ENCODE results near the gene TMEM191C.
"Not testable (repeated sequence)": the region's sequence is repeated elsewhere in the genome, so short reads cannot be mapped to it uniquely, and the experiment has no call there.

Gene TMEM191C

DNA sequence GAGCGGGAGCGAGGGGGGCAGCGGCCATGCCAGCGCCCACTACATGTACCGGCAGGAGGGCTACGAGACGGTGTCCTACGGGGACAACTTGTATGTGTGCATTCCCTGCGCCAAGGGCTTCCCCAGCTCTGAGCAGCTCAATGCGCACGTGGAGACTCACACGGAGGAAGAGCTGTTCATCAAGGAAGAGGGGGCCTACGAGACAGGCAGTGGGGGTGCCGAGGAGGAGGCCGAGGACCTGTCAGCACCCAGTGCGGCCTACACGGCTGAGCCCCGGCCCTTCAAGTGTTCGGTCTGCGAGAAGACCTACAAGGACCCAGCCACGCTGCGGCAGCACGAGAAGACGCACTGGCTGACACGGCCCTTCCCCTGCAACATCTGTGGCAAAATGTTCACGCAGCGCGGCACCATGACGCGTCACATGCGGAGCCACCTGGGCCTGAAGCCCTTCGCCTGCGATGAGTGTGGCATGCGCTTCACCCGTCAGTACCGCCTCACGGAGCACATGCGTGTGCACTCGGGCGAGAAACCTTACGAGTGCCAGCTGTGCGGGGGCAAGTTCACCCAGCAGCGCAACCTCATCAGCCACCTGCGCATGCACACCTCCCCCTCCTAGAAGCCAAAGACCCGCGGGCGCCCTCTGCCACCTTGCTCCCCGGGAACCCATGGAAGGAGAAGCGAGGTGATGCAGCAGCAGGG lies 20.9 kb upstream of the TMEM191C start:
- no peak for DNase-seq

DNA sequence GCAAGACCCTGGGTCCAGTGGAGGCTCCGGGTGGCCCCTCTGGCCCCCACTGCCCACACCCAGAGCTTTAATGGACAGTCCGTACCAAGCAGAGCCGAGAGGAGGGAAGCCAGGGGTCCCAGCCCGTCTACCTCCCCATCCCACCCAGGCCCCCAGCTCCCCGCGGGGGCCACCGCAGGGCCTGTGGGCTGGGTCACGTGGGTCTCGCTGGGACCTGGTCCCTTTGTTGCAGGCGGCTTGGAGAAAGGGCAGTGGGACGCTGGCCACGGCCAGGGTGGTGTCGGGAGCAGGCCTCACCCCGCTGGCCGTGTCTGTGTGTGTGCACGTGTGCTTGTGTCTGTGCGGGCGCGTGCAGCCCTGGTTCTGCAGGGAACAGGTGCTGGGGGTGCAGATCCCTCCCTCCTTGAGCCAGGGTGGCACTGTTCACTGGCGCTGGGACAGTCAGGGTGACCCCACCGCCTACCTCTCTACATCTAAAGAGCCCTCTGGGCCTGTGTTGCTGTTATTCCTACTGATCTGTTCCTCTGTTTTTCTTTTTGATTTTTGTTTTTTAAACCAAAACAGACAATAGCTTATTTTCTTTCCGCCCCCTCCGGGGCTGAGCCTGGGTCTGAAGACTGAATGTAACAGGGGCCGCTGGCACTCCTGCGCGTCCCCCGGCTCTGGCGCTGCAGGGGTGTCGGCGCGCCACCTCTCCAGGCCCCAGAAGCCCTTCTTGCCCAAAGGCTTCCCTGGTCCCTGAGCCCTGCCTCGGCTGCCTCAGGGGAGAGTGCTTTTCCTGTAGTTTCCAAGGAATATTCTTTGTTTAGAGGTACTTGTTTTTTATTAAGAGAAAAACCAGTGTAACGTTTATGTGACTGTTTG lies 20.1 kb upstream of the TMEM191C start:
- no peak for DNase-seq

DNA sequence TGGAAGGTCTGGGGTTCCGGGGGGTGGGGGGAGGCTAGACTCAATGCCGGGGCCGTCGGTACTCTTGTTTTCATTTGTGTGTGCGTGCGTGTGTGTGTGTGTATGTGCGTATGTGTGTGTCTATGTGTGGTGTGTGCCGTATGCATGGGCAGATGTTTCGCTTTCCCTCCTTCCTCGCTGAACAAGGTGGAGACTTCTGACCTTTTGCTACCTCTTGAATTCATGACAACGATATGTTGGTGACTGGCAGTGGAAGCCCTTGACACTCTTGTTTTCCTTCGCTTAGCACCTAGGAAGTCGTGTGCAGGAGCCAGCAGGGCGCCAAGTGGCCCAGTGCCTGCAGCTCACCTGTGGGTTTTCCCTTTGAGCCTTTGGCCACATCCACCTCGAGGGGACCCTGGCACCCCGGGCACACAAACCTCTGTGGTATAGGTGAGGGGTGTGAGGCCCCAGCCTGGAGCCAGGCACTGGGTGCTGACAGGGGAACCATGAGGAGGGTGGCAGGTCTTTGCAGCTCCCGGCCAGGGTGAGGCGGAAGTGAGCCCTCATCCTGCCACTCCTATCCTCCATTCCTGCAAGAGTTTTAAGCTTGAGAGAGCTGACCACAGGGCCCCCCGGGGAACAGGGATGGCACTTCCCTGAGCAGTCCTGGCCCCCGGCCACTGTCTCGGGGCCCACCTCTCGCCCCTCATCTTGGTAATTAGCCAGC lies 19.3 kb upstream of the TMEM191C start:
- DNase-seq = no peak

DNA sequence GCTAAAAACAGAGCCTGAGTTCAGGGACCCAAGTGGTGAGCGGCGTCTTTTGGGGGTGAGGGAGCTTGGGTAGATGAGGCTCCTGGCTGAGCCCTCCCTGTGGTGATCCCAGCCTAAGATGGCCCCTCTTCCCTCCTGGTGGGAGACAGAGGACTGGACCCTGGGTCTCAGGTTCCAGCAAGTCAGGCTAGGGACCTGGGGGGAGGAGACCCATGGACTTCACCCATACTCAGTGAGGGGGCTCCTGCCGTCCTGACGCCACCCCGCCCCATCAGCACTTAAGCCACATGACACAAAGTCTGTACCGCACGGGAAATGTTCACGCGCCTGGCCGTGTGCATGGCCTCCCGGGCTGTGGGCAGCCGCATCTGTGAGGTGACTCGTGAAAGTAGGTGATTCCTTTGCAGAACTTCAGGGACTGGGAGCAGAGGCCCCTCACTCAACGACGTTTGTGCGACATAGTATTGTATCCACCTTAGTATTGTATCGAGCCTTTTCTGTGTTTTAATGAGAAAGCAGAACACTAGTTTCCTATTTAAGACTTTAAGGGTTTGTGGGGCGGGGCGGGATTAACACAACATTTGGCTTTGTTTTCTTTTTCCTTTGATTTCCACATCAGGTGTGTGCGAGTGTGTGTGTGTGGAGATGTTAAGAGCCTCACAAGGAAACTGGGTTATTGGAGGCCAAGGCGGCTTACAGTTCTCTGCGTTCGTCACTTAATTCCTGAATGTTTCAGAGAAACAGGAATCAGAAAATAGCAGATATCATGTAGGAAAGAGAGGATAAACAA lies 18.4 kb upstream of the TMEM191C start:
- no peak for DNase-seq

DNA sequence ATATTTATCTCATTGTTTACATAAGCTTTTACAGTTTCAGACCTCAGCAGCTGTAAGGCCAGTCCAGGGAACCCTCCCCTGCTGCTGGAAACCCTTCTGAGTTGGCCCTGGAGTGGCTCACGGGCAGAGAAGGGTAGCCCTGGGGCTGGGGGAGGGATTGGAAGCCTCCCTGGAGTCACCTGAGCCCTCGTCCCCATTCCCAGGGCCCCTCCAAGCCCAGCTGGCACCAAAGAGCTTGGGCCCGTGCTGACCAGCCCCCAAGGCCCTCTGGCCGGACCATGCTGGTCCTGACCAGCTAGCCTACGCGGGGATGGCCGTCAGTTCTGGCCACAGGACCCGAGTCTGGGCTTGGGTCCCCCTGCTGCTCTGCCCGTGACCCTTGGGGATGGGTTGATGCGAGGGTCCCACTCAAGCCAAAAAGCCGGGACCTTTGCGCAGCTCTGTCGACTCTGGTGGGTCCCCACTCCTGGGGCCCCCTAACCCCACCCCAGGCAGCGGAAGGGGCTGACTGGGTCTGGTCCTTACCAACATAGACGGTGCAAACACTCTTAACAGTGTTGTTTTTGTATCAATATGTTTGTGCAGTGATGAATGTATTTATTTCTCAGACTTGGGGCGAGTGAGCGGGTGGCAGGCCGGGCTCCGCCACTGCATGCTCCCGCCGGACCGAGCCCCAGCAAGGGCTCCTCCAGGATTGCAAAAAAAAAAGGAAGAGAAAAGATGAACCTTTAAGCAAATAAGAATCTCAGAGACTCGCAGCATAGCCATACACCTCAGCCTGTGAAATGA lies 17.5 kb upstream of the TMEM191C start:
- no peak for DNase-seq

DNA sequence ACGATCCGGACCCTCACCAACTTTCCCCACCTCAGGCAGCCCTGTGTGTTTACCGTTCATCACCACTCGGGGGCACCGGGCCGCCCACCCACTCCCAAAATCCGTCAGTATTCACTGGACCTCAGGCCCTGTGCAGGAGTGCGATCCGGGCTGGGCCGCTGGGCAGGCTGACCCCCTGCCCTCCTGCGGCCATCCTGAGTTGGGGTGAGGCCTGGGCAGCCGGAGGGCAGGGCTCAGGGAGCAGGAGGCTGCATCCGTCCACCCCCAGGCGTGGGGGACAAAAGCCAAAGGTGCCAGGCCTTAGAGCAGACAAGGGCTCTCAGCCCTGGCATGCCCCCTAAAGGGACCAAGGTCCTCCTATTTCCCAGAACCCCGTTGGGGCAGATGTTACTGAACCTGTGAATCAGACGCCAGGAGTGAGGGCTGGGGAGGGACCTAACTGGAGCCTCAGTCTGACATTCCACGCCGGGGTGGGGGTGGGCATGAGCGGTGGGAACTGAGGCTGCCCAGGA lies 16.8 kb upstream of the TMEM191C start:
- no peak for DNase-seq

DNA sequence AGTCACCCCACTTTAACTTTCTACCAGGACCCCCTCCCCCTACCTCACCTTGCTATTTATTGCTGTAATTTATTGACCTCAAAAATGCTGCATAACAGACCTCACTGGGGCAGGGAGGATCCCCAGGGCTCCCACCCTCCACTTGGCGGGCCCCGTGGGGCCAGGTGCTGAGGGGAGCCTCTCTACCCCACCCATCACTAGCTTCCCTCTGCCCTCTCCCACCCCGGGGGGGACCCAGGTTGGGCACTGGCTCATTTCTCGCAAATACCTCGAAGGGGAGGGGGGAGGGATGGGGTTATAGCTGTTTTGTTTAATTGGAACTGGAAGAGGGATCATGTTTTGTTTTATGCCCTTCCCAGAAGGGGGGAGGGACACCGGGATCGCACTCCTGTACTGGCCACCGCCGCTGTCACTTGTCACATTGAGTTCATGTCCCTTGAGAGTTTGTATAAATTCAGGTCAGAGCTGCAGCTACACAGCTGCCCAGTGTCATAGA lies 16.3 kb upstream of the TMEM191C start:
- no peak for DNase-seq

DNA sequence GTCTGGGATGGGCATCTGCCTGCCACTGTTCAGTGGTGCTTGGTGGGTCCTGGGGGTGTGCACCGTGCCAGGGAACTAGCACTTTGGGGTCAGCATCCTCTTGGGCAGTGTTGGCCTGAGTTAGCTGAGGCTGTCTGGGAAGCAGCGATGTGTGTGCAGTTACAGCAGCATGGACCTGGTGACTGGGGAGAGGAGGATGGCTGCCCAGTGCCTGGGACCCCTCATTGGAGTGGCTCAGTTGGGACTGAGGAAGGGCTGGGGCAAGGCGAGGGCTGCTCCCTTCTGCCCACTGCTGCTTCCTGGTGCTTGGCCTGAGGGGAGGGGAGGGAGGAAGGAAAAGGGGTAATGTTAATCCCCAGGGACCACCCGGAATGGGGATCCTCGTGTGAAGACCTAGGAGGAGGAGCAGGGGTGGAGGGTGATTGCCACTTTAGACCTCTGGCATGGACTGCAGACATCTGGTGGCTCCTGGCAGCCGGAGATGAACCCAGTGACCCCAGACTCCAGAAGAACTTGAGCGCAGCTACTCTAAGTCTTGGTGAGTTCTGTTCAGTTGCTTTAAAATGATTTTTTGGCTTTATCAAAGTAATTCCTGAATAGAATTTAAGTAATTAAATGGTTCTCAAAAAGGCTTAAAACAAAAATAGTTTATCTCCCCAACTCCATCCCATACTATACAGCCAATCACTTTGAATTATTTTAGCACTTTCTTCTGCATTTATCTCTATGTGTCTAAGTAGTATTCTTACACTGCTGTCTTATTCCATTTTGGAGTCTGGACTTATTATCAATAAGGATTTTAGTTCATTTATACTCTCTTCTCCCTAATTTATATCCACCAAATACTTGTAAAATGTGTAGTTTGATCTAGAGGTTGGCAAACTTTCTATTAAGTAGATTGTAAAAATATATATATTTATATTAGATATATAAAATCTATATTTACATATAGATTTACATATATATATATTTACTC lies 15.4 kb upstream of the TMEM191C start:
- DNase-seq = no peak

DNA sequence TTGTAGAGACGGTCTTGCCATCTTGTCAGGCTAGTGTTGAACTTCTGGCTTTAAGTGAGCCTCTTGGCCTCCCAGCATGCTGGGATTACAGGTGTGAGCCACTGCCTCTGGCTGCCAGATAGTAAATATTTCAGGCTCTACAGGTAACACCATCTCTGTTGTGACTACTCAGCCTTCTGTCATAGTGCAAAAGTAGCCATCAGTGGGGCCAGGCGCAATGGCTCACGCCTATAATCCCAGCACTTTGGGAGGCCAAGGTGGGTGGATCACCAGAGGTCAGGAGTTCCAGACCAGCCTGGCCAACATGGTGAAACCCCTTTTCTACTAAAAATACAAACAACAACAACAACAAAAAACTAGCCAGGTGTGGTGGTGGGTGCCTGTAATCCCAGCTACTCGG lies 14.5 kb upstream of the TMEM191C start:
- DNase-seq = not testable (repeated sequence)

DNA sequence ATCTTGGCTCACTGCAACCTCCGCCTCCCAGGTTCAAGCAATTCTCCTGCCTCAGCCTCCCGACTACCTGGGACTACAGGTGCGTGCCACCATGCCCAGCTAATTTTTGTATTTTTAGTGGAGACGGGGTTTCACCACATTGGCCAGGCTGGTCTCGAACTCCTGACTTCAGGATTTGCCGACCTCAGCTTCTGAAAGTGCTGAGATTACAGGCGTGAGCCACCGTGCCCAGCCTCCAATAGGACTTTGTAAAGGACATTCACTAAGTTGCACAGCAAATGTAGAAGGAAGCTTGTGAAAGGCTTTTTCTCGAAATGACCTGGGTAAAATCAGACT lies 12.2 kb upstream of the TMEM191C start:
- DNase-seq = not testable (repeated sequence)

DNA sequence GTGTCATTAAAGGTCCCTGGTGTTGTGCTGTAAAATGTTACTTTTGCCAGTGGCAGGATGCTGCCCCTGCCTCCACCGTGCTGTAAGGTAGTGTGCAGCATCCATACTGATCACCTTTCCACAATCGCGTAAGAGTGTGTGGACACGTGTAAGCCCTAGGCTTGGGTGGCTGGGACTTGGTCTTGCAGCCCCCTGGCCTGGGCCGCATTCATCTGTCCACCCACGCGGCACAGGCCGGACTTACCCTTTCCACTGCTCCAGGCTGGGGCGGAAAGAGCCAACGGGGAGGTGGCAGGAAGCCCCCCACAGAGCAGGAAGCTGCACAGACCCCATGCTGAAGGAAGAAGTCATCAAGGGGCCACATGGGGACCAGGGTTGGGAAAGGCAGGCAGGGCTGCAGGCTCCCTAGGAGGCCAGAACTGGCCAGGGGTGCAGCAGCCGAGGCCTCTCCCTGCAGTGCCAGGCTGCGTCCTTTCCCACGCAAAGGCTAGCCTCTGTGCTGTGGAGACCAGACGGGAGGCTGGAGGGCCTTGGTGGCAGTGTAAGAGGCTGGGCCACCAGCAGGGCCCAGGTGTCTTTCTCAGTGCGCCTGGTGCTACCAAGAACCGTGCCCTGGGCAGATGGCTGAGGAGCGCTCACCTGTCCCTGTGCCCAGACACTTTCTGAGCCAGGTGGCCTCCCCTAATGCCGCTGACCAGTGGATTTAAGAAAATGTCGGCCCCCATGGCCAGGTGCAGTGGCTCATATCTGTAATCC lies 11.7 kb upstream of the TMEM191C start:
- DNase-seq = no peak

DNA sequence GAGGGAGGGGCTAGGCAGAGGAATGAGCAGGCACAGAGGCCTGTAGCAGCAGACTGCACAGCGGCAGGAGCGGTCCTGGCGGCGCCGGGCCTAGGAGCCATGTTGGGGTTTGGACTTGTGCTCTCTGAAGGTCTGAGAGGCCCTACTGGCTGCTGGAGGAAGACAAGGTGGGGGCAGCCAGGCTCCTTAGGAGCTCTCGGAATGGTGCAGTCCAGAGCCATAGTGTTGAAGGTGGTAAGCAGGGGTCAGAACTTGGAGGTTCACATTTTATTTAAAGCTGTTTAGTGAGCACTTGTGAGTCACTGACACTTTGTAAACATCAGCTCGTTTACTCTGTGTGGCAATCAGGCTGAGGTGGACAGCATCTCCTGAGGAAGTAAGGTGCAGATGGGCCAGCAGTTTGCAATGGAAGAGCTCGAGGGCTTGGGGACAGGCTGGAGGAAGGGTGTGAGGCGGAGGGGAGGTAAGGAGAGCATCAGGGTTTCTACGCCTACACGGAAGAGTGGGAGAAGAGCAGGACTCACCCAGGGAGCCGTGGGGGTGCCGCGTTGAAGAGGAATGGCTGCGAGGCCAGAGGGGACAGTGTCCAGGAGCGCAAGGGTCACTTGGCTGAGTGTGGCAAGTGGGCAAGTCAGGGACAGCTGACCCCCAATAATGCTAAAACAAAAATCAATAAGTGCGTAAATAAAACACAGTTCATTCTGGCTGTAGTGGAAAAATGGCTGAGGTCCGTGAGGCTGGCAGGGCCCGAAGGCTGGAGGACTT lies 10.0 kb upstream of the TMEM191C start:
- DNase-seq = peak; percentile 8

DNA sequence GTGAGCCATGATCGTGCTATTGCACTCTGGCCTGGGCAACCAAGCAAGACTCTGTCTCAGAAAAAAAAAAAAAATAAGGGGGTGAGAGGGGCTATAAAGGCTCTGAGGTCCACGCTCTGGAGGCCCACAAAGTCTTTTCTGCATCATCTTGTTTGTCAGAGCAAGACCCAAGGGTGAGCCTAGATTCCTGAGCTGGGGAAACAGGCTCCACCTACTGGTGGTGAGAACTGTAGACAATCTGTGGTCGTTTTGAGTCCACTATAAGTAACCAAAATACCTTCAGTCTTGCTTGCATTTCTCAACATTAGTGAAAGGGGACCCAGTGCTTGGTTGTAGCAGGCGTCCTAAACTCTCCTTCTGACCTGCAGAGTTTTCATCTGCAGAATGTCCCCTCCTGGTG lies 4.5 kb upstream of the TMEM191C start:
- DNase-seq = not testable (repeated sequence)

DNA sequence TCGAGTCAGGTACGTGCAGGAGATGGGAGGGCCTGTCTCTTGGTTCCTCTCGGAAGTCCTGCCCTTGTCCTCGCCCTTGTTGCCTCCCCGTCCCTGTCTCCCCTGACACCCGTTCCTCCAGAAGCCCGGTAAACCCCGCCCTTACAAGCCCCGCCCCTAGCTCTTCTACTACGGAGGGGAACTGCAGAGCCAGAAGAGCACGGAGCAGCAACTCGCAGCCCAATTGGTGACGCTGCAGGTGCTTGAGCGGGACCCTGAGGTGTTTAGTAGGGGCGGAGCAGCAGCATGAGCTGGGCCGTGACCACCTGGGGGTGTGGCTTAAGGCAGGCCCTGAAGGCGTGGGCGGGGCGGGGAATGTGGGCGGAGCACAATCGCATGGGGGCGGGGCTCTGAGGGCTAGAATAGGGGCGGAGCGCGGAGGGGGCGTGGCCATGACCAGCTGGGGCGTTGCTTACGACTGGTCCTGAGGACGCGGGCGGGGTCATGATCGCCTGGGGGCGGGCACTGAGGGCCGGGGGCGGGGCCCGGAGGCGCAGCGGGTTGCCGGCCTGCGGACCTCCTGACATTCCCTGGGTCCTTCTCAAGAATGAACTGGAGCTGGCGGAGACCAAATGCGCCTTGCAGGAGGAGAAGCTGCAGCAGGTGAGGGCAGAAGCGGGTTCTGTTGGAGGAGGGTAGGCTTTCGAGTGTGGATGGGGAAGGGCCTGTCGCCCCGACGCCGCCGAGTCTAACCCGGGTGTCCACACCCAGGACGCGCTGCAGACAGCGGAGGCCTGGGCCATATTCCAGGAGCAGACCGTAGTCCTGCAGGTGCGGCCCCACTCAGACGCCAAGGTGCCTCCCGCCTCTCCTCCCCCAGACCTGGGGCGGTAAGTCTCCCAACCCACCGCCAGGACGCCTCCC lies 1.3 kb downstream of the TMEM191C start:
- peak; percentile 66 for DNase-seq

DNA sequence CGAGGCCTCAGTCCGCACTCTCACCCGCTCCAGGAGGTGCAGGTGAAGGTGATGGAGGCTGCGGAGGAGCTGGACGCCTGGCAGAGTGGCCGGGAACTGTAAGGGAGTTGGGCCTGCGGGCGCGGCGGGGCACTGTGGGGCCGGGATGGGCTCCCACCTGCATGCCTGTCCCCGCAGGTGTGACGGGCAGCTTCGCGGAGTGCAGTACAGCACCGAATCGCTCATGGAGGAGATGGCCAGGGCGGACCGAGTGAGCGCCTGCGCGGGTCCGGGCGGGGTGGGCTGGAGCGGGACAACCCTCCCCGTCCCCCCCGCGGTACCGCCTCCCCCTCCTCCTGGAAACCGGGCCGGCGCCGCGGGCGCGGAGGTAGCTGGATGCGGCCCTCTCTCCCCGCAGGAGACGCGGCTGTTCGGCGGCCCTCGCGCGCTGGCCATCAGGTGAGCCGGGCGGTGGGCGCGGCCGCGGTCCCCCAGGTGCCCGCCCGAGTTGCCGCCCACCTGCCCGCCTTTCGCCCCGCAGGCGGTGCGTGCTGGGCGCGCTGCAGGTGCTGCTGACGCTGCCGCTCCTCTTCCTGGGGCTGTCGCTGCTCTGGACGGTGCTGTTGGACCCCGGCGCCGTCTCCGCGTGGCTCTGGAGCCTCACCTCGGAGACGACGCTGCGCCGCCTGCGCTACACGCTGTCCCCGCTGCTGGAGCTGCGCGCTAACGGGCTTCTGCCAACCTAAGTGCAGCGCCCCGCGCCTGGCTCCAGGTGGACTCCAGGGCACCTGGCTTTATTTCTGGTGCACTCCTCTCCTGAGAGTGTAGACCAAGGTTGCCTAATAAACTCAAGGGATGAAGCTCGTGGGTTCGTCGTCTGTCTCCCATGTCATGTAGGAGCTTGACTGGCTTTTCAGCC lies 2.2 kb downstream of the TMEM191C start:
- not testable (repeated sequence) for DNase-seq

DNA sequence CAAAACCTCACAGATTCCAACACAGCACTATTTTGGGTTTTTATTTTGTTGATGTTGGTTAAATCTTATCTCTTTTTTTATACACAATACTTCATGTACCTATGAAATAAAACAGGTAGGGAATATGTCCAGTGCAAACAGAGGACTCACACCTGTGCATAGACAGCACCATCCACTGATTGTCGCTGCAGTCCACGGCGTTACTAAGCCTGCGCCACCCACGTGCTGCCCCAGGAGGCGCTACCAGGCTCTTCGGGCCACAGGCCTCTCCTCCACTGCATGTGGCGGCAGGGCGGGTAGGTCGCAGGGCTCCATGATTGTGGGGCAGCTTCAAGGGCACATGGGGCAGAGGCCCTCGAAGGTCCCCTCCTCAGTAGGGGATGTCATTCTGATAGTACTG lies 5.8 kb downstream of the TMEM191C start:
- DNase-seq = not testable (repeated sequence)

DNA sequence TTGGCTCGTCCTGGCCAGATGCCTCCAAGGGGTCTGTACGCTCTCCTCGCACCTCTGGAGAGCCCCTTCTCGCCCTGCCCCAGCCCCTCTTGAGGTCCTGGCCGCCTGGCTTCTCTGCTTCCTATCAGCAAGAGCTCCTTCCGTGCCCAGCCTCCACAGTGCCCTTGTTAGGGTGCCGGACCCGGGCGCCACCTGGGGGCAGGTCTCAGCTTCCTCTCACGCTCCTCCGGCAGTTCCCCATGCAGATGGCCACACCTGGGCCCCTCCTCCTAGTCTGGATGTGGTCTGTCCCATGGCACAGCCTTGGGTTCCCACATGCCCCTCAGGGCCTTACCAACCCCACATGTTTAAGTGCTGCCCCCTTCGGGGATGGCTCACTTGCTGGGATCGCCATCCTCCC lies 6.5 kb downstream of the TMEM191C start:
- DNase-seq = not testable (repeated sequence)
